Activated B cell treated with CpG ODN at 0.5 μM for 24 hours (primary cell): ENCODE data around the gene ENO2. TPM values are rescaled to one million over a fixed set of nuclear protein-coding genes. Genes with fewer than 3 reads are reported as not detected.
A peak's percentile ranks its signal among the peaks of the same experiment; 100 is the strongest.

Experiments used
- ATAC-seq: fragments of 200-7000 bp; cut with Tn5 transposase; one replicate; pipeline ENCODE4 v1.10.0; 2021; ENCODE audit warnings: low read depth, mild to moderate bottlenecking, moderate library complexity
- CTCF ChIA-PET: fragments of 350-600 bp; sonication (Branson Sonifier 250); formaldehyde crosslinking; loops from one replicate; lab custom pipeline; 2021; ENCODE audit warnings: antibody characterized with exemption; lab: Charles Lee
- POLR2A ChIA-PET: fragments of 350-600 bp; sonication (Branson Sonifier 250); formaldehyde crosslinking; loops from one replicate; lab custom pipeline; 2021; ENCODE audit warnings: antibody characterized with exemption; lab: Charles Lee
- DNase-seq: peaks from one replicate; pipeline ENCODE4 v3.0.0; 2022
- H3K27ac Mint-ChIP-seq: one replicate; pipeline ENCODE4 v1.8.0; 2020; ENCODE audit warnings: mixed read lengths
- H3K27me3 Mint-ChIP-seq: one replicate; pipeline ENCODE4 v1.8.0; 2021; ENCODE audit warnings: mixed read lengths
- H3K36me3 Mint-ChIP-seq: one replicate; pipeline ENCODE4 v1.8.0; 2021; ENCODE audit warnings: low read depth, mixed read lengths
- H3K4me1 Mint-ChIP-seq: one replicate; pipeline ENCODE4 v1.8.0; 2021; ENCODE audit warnings: mixed read lengths
- H3K4me3 Mint-ChIP-seq: one replicate; pipeline ENCODE4 v1.8.0; 2020; ENCODE audit warnings: mild to moderate bottlenecking, mixed read lengths
- H3K9me3 Mint-ChIP-seq: one replicate; pipeline ENCODE4 v1.8.0; 2020; ENCODE audit warnings: mixed read lengths
- intact Hi-C: fragments of 100-400 bp; cut with micrococcal nuclease; formaldehyde crosslinking; loops from one replicate; pipeline ENCODE4 v1.15.1; 2024
- total RNA-seq: library from RNA; stranded (reverse); gene quantifications from 2 replicates; pipeline ENCODE4 v1.2.3, GENCODE V29; 2022
- TF ChIP-seq, protein P1 (sequence below): fragments of 200-600 bp; IDR thresholded peaks from one replicate; pipeline ENCODE4 v1.8.0; 2022; ENCODE audit warnings: antibody characterized with exemption, mild to moderate bottlenecking

The ENO2 gene
- total RNA-seq, 1 donor from 2014 or later = 31.0 TPM

DNA sequence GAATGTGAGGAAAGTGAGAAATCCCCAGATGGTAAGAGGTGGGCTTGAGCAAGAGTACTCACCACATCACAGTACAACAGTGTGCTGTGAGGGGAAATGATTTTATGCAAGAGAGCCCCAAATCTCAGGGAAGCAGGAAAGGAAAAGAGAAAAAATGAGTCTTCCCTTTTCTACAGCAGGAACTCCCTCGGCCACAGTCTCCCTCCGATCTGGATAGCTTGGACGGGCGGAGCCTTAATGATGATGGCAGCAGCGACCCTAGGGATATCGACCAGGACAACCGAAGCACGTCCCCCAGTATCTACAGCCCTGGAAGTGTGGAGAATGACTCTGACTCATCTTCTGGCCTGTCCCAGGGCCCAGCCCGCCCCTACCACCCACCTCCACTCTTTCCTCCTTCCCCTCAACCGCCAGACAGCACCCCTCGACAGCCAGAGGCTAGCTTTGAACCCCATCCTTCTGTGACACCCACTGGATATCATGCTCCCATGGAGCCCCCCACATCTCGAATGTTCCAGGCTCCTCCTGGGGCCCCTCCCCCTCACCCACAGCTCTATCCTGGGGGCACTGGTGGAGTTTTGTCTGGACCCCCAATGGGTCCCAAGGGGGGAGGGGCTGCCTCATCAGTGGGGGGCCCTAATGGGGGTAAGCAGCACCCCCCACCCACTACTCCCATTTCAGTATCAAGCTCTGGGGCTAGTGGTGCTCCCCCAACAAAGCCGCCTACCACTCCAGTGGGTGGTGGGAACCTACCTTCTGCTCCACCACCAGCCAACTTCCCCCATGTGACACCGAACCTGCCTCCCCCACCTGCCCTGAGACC lies 21.2 kb downstream of the ENO2 start:
- ATAC-seq (no peak), DNase-seq (no peak)
- Mint-ChIP-seq H3K4me1 (peaks cover 34% of the 10 kb centered on the region), H3K27me3 (no peaks in the 10 kb centered on the region), H3K4me3 (peak overlapping the region; percentile 59), H3K9me3 (no peaks in the 10 kb centered on the region), H3K36me3 (peaks cover 45% of the 10 kb centered on the region), H3K27ac (peak overlapping the region; percentile 91)
- intact Hi-C loops = loop anchor here (1.0 kb wide), 1 partner anchor 62 kb away; the partner anchor contains the start of gene SPSB2
- TF ChIP-seq, protein P1, sequence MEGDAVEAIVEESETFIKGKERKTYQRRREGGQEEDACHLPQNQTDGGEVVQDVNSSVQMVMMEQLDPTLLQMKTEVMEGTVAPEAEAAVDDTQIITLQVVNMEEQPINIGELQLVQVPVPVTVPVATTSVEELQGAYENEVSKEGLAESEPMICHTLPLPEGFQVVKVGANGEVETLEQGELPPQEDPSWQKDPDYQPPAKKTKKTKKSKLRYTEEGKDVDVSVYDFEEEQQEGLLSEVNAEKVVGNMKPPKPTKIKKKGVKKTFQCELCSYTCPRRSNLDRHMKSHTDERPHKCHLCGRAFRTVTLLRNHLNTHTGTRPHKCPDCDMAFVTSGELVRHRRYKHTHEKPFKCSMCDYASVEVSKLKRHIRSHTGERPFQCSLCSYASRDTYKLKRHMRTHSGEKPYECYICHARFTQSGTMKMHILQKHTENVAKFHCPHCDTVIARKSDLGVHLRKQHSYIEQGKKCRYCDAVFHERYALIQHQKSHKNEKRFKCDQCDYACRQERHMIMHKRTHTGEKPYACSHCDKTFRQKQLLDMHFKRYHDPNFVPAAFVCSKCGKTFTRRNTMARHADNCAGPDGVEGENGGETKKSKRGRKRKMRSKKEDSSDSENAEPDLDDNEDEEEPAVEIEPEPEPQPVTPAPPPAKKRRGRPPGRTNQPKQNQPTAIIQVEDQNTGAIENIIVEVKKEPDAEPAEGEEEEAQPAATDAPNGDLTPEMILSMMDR = no peak
- CTCF ChIA-PET = interaction anchor here (1.0 kb wide), 1 partner anchor 11 kb away, joined by 3 read pairs; no protein-coding TSS in a partner anchor
- POLR2A ChIA-PET = interaction anchor here (0.7 to 24.6 kb wide), 5 partner anchors 8 to 33 kb away, joined by 3 to 1516 read pairs (median 9); partner anchors contain the start of genes C12orf57, PTPN6 and RNU7-1

DNA sequence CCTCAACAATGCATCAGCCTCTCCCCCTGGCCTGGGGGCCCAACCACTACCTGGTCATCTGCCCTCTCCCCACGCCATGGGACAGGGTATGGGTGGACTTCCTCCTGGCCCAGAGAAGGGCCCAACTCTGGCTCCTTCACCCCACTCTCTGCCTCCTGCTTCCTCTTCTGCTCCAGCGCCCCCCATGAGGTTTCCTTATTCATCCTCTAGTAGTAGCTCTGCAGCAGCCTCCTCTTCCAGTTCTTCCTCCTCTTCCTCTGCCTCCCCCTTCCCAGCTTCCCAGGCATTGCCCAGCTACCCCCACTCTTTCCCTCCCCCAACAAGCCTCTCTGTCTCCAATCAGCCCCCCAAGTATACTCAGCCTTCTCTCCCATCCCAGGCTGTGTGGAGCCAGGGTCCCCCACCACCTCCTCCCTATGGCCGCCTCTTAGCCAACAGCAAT lies 21.8 kb downstream of the ENO2 start:
- ATAC-seq (no peak), DNase-seq (no peak)
- ChIA-PET POLR2A (interaction anchor here (0.7 to 24.6 kb wide), 8 partner anchors 8 to 64 kb away, joined by 3 to 1516 read pairs (median 12); partner anchors contain the start of genes ATN1, C12orf57, PTPN6 and RNU7-1), CTCF (interaction anchor here (1.0 kb wide), 1 partner anchor 13 kb away, joined by 6 read pairs; no protein-coding TSS in a partner anchor)
- peak overlapping the region; percentile 84 for H3K4me3 Mint-ChIP-seq
- intact Hi-C loops = loop anchor here (1.0 kb wide), 1 partner anchor 63 kb away; the partner anchor contains the start of gene SPSB2
- peaks cover 48% of the 10 kb centered on the region for H3K36me3 Mint-ChIP-seq
- TF ChIP-seq, protein P1 = no peak
- H3K9me3 Mint-ChIP-seq = no peaks in the 10 kb centered on the region
- peak overlapping the region; percentile 91 for H3K27ac Mint-ChIP-seq
- no peaks in the 10 kb centered on the region for H3K27me3 Mint-ChIP-seq
- H3K4me1 Mint-ChIP-seq = peaks cover 30% of the 10 kb centered on the region

DNA sequence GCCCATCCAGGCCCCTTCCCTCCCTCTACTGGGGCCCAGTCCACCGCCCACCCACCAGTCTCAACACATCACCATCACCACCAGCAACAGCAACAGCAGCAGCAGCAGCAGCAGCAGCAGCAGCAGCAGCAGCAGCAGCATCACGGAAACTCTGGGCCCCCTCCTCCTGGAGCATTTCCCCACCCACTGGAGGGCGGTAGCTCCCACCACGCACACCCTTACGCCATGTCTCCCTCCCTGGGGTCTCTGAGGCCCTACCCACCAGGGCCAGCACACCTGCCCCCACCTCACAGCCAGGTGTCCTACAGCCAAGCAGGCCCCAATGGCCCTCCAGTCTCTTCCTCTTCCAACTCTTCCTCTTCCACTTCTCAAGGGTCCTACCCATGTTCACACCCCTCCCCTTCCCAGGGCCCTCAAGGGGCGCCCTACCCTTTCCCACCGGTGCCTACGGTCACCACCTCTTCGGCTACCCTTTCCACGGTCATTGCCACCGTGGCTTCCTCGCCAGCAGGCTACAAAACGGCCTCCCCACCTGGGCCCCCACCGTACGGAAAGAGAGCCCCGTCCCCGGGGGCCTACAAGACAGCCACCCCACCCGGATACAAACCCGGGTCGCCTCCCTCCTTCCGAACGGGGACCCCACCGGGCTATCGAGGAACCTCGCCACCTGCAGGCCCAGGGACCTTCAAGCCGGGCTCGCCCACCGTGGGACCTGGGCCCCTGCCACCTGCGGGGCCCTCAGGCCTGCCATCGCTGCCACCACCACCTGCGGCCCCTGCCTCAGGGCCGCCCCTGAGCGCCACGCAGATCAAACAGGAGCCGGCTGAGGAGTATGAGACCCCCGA lies 22.5 kb downstream of the ENO2 start:
- Mint-ChIP-seq H3K9me3 (no peaks in the 10 kb centered on the region), H3K4me1 (peaks cover 30% of the 10 kb centered on the region), H3K27ac (peak overlapping the region; percentile 91), H3K4me3 (peak overlapping the region; percentile 84), H3K27me3 (no peaks in the 10 kb centered on the region), H3K36me3 (peaks cover 51% of the 10 kb centered on the region)
- CTCF ChIA-PET = interaction anchor here (1.0 to 4.4 kb wide), 9 partner anchors 8 to 85 kb away, joined by 6 to 26 read pairs (median 10); partner anchors contain the start of genes CDCA3, SPSB2 and USP5
- TF ChIP-seq, protein P1 = no peak
- peak; percentile 46 for DNase-seq
- intact Hi-C loops = loop anchor here (1.0 kb wide), 3 partner anchors 8 to 64 kb away; partner anchors contain the start of genes LRRC23 and SPSB2
- peak; percentile 22 for ATAC-seq
- POLR2A ChIA-PET = interaction anchor here (0.7 to 24.6 kb wide), 21 partner anchors 8 to 248 kb away, joined by 3 to 1516 read pairs (median 10); partner anchors contain the start of genes ATN1, C1RL, CDCA3 and COPS7A

DNA sequence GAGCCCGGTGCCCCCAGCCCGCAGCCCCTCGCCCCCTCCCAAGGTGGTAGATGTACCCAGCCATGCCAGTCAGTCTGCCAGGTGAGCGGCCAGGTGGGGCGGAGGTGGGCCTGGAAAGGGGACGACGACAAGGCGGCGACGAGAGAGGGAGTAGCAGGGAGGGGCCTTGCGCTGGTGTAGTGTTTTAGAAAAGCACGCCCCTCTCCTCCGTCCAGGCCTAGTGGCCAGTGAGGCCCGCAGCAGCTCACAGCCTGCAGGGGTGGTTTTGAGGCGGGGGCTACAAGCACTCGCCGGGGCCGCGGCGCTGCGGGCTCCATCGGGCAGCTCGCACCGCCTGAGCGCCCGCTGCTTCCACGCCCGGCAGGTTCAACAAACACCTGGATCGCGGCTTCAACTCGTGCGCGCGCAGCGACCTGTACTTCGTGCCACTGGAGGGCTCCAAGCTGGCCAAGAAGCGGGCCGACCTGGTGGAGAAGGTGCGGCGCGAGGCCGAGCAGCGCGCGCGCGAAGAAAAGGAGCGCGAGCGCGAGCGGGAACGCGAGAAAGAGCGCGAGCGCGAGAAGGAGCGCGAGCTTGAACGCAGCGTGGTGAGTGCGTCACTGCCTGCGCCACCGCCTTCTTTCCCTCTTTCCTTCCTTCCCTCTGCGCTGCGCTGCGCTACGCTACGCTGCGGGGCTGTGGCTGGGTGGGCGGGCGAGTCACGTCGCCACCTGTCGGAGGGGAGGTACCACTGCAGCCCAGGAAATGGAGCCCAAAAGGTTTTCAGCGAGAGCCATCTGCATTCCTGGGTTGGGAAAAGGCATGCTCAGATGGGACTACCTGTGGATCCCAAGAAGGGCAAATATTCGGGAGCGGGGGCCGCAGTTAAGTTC lies 23.3 kb downstream of the ENO2 start:
- Mint-ChIP-seq H3K4me3 (peak overlapping the region; percentile 84), H3K4me1 (peaks cover 35% of the 10 kb centered on the region), H3K36me3 (peaks cover 53% of the 10 kb centered on the region), H3K27me3 (no peaks in the 10 kb centered on the region), H3K9me3 (no peaks in the 10 kb centered on the region), H3K27ac (peak overlapping the region; percentile 91)
- ATAC-seq (peak; percentile 92), DNase-seq (peak; percentile 84)
- TF ChIP-seq, protein P1 = no peak
- intact Hi-C loops = loop anchor here (1.0 kb wide), 5 partner anchors 8 to 68 kb away; partner anchors contain the start of gene LRRC23
- POLR2A ChIA-PET = interaction anchor here (0.5 to 24.6 kb wide), 32 partner anchors 9 to 1033 kb away, joined by 3 to 1516 read pairs (median 6); partner anchors contain the start of genes ATN1, C1RL, CDCA3 and COPS7A
- CTCF ChIA-PET = interaction anchor here (0.5 to 4.4 kb wide), 15 partner anchors 9 to 86 kb away, joined by 3 to 26 read pairs (median 9); partner anchors contain the start of genes CDCA3, SPSB2, TPI1 and USP5
